DMS153 treated with DMSO at 0.1 percent for 48 hours (cell line): ENCODE measurements around the gene PPP3CB.
A peak's percentile ranks its signal among the peaks of the same experiment; 100 is the strongest.
"Not testable (repeated sequence)": the region's sequence is repeated elsewhere in the genome, so short reads cannot be mapped to it uniquely, and the experiment has no call there.

Experiments used
- DNase-seq: peaks from one replicate; lab custom pipeline; 2025; ENCODE audit not compliant: unreplicated experiment; lab: John Stamatoyannopoulos, UW

Gene PPP3CB

DNA sequence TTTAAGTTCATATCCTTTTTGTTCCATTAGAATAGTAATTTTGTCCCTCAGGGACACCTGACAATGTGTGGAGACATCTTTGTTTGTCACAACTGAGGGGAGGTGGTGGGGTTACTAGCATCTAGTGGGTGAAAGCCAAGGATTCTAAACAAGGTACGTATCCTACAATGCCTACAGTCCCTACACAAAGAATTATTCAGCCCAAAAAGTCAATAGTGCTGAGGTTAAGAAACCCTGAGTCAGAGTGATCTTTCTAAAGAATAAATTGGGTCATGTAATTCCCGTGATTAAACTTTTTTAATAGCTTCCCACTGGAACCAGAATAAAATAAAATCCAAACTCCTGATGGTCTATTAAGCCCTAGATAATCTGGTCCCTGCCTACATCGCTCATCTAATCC lies 79.3 kb downstream of the PPP3CB start:
- no peak for DNase-seq

DNA sequence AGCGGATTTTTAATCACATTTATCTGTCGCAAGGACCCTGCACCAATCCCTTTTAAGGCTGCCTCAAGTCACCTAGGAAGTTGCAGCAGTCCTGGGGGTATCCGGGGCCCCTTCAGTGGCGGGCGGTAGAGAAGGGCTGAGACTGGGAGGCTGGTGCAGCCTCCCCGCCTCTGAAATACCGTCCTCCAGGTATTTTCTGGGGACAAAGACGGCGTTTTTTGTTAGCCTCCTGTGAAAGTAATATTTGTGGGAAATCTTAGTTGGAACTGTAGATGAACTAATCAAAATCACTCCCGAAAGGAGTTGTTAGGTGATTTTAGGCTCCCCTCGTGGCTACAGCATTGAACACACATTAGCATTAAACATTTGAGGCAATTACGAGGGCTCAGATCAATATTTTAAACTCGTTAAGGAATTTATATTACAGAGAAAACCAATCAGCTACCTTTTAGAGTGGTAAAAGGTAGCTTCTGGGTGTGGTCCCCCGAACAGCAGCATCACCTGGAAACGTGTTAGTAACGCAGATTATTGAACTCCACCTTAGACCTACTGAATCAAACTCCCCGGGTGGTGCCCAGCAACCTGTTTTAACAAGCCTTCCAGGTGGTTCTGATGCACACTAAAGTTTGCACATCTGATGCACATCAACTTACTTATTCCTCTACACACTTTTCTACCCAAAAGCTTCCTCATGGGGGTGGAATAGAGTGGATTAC lies 81.4 kb downstream of the PPP3CB start:
- no peak for DNase-seq

DNA sequence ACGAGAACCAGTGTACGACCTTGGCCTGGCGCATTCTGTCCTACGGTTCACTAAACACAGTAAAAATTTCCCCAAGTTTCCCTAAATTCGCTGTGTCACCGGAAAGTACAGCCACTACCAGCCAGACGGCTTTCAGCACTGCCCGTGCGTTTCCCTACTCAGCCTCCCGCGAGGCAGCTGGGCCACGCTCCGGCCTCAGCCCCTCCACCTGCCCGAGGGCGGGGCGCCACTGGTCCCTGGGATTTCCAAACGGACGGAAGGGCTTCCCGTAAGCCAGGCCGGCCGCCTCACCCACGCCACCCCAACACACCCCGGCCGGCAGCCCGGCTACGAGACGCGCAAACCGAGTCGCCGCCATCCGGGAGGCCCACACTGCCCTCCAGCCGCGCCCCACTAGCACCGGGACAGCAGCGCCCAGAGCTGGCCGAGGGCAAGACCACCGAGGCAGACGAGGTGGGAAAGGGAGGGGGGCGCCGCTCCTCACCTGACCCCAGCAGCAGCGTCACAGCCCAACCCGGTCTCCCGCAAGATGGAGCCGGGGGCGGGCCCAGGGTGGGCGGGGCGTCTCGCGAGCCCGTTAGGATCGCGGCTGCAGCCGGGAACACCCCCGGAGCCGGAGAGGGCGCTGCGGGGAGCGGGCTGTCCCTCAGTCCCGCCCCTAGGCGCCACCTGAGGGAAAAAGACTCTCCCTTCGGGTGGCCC lies 82.1 kb downstream of the PPP3CB start, which contains the start of gene ANXA7:
TSS of gene ANXA7 (minus strand) at position 531 of the 702 bp plus-strand sequence. CDS start 13,202 bp downstream, outside the sequence.
- peak; percentile 77 for DNase-seq

DNA sequence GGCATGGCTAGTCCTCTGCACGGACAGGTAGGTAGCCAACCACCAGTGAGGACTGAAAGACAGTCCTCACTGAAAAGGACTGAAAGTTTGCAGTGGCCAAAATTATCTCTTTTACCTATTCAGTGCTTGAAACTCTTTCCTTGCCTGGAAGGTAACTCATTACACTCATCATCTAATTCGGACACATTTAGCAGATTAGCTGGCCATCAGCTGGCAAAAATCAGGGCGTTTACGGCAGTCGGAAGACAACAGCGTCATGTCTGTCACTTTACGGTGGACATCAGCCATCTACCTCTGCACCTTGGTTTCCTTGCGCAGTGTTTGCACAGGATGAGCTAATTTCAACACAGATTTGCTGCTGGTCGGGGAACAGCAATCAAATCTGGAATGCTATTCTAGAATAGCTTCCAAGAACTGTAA lies 82.7 kb downstream of the PPP3CB start:
- peak; percentile 64 for DNase-seq

DNA sequence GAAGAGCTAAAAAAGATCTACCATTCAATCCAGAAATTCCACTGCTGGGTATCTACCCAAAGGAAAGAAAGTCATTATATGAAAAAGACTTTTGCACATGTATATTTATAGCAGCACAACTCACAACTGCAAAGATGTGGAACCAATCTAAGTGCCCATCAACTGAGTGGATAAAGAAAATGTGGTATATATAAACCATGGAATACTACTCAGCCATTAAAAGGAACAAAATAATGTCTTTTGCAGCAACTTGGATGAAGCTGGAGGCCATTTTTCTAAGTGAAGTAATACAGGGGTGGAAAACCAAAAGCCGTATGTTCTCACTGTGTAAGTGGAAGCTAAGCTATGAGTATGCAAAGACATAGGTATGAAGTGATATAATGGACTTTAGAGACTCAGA lies 84.9 kb downstream of the PPP3CB start:
- no peak for DNase-seq

DNA sequence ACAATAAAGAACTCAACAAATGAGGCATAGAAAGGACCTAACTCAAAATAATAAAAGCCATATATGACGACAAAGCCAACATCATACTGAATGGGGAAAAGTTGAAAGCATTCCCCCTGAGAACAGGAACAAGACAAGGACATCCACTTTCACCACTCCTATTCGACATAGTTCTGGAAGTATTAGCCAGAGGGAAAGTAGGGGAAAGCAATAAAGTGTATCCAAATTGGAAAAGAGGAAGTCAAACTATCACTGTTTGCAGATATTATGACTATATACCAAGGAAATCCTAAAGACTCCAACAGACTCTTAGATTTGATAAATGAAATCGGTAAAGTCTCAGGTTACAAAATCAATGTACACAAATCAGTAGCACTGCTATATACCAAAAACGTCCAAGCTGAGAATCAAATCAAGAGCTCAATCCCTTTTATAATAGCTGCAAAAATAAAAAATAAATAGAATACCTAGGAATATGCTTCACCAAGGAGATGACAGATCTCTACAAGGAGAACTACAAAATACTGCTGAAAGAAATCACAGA lies 86.8 kb downstream of the PPP3CB start:
- DNase-seq = no peak

DNA sequence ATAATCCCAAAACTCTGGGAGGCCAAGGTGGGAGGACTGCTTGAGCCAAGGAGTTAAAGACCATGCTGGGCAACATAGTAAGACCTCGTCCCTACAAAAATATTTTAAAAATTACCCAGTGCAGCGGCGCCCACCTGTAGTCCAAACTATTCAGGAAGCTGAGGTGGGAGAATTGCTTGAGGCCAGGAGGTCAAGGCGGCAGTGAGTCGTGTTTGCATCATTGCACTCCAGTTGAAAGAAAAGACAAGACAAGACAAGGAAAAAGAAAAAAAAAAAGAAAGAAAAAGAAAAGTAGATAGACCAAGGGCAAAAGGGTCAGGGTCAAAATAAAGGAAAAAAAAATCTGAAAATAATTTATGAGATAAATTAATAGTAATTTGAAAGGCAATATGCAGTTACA lies 87.8 kb downstream of the PPP3CB start:
- no peak for DNase-seq

DNA sequence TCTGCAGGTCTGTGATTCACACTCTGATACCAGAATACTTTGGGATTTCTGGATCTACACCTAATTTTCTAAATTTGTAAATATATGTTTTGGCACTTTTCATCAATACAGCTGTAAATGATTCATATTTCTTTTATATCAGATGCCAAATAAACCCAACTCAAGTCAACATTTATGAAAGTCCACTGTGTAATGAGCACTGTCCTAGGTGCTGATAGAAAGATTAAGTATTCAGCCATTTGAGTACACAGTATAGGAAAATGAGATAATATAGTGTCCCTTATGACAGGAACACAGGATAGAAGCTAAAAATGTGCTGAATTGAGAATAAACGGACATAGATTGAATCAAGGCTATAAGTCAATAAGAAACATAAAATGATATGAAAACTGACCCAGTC lies 88.3 kb downstream of the PPP3CB start:
- DNase-seq = no peak

DNA sequence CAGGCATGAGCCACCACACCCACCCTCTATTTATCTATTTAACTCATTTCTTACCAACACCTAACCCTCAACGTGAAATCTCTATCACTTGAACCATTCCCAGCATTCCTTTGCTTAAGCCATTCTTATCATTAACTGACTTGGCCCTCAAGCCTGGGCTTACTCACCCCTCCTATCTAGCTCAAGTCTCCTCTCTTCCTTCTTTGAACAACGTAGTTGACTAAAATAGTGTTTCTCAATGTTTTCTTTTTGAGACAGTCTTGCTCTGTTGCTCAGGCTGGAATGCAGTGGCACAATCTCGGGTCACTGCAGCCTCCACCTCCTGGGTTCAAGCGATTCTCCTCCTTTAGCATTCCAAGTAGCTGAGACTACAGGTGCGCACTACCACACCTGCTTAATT lies 89.0 kb downstream of the PPP3CB start:
- DNase-seq = no peak

DNA sequence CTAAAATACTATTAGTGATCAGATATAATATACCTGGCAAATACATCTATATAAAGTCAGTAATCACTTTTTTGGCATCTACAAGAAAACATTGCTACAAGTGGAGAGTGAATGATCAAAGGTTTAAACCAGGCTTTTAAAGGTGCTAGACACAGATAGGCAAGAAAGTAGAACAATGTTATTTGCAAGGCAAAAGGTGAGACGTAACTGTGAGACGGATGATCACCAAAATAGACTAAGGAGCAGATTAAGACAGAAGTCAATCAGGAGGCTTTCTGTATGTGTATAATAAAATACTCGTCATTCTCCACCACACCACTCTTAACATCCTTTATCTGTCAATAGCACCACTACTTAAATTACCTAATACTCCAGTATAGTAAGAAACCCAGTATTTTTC lies 90.3 kb downstream of the PPP3CB start:
- DNase-seq = no peak

DNA sequence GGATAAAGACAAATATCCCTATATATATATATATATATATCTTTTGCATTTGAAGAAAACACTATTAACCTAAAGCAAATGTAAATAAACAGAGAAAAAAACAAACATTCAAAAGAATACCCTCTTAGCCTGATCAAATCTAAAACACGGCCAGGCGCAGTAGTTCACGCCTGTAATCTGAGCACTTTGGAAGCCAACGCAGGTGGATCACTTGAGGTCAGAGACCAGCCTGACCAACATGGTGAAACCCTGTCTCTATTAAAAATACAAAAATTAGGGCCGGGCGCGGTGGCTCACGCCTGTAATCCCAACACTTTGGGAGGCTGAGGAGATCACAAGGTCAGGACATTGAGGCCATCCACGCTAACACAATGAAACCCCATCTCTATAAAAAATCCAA lies 91.1 kb downstream of the PPP3CB start:
- DNase-seq = no peak

DNA sequence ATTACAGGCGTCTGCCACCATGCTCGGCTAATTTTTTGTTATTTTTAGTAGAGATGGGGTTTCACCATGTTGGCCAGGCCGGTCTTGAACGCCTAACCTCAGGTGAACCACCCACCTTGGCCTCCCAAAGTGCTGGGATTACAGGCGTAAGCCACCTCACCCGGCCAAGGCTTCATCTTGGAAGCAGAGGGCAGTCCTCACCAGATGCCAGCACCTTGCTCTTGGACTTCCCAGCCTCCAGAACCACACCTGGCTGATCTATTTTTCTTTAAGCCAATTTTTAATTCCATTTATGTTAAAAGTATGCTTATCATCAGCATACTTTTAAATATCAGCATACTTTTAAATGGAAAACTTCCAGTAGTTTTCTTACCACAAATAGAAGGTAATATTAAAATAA lies 94.2 kb downstream of the PPP3CB start:
- DNase-seq = no peak

DNA sequence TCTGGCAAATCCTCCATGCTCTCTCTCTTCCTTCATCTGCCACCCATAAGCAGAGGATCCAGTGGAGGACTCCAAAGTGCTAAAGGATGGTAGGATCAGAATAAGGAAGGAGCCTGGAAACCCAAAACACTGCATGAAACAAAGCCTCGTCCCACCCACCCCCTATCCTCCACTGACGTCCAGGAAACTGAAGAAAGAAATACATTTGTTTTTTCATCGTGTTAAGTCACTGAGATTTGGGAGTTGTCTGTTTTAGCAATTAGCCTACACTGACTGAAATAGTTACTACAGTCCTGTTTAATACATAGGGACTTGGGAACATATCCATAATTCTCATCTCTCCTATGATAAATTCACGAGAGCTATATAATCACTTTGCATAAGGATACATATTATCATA lies 96.8 kb downstream of the PPP3CB start:
- DNase-seq = no peak

DNA sequence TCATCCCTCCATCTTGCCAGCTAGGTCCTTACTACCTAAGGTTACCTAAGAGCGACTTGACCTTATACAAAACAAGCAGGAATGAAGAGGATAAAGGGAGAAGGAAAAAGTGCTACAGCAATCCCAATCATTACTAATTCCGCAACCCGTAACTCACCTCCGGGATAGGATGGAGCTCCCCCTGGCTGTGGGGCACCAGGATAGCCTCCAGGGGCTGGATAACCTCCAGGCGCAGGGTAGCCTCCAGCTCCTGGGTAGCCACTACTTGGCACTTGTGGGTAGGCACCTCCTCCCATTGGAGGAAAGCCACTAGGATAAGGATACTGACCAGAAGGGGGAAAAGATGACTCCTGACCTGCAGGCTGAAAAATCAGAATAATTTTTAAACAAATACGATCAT lies 97.8 kb downstream of the PPP3CB start:
- no peak for DNase-seq

DNA sequence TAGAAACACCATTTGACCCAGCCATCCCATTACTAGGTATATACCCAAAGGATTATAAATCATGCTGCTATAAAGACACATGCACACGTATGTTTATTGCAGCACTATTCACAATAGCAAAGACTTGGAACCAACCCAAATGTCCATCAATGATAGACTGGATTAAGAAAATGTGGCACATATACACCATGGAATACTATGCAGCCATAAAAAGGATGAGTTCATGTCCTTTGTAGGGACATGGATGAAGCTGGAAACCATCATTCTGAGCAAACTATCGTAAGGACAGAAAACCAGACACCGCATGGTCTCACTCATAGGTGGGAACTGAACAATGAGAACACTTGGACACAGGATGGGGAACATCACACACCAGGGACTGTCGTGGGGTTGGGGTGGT lies 101.5 kb downstream of the PPP3CB start:
- DNase-seq = not testable (repeated sequence)

DNA sequence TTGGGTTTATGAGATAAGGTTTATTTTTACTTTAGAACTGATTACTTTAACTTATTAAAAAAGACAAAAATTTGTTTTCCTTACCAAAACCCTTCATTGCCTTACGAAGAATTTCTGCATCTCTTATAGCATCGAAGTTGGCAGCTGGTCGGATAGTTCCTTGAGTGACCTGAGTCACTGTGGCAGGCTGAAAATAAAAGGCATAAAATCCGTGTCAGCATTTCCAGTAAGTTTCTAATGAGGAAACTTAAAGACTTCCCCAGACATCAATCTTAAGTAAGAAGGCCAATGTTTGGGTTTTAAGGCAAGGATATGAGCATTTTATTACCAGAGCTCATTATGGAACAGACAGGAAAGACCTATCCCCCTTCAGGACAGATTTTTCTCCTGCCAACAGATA lies 107.6 kb downstream of the PPP3CB start:
- DNase-seq = no peak

DNA sequence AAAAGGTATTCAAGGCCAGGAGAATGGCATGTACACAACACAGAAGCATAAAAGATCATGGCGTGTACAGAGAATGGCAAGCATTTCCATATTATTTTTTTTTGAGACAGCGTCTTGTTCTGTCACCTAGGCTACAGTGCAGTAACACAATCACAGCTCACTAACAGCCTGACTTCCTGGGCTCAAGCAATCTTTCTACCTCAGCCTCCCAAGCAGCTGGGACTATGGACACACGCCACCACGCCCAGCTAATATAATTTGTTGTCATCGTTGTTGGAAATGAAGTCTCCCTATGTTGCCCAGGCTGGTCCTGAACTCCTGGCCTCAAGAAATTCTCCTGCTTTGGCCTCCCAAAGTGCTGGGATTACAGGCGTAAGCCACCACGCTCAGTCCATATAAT lies 109.2 kb downstream of the PPP3CB start:
- no peak for DNase-seq
